Stimulated activated CD8-positive, alpha-beta memory T cell treated with anti-CD3 and anti-CD28 coated beads, Interleukin-7, amount 100 ng/mL, for 48 hours (primary cell): Measurements from ENCODE around the gene MBTPS2.

Experiments
- DNase-seq, 2 donors: peaks; one replicate each; pipeline ENCODE4 v3.0.0-alpha.2; 2020; ENCODE audit warnings: low read depth in 1 of 2; ENCODE audit errors: extremely low read depth in 1 of 2

Gene MBTPS2

GRCh38 chrX:21932292-21933002 is 93.0 kb downstream of the MBTPS2 start:
- no peak for DNase-seq

GRCh38 chrX:21933077-21933476 is 93.7 kb downstream of the MBTPS2 start:
- DNase-seq: no peak

- DNase-seq: no peak
These were observed 95.0 kb downstream of the MBTPS2 start for GRCh38 chrX:21934414-21934813.
